H1 (cell line): ENCODE data around the gene RNASEH2A. TPM values are rescaled to one million over a fixed set of nuclear protein-coding genes. Genes with fewer than 3 reads are reported as not detected.

Experiments
- CEBPB ChIP-seq: IDR thresholded peaks from 2 replicates; pipeline ENCODE4 v1.6.1; 2012; ENCODE audit warnings: low read depth, low read length
- POLR2A ChIP-seq, 2 experiments: IDR thresholded peaks; 1 replicate in 1 of 2; 2 replicates in 1 of 2; pipeline ENCODE4 v1.6.1; 2011; ENCODE audit warnings: low read depth in 2 of 2, low read length in 2 of 2, mild to moderate bottlenecking in 2 of 2; ENCODE audit errors: control extremely low read depth in 1 of 2
- POU5F1 ChIP-seq: IDR thresholded peaks from 2 replicates; pipeline ENCODE4 v1.6.1; 2011; ENCODE audit warnings: low read depth, mild to moderate bottlenecking, low read length, moderate library complexity
- polyA plus RNA-seq, 7 experiments: library from polyadenylated mRNA; depleted of rRNA in 3 of 7; stranded (reverse) in 5 of 7; unstranded in 2 of 7; fragments of >200 nt in 5 of 7; fragments of 200-250 nt in 2 of 7; gene quantifications; 1 replicate in 5 of 7; 2 replicates in 1 of 7; 4 replicates in 1 of 7; pipeline versions ENCODE4 v1.2.1 to v1.2.3, GENCODE V29; 2011 to 2013; ENCODE audit warnings: missing spikeins in 2 of 7, mixed read lengths in 2 of 7
- total RNA-seq: library from RNA; stranded (reverse); fragmentation: NEBNext Ultra II Directional; extraction: Animal tissue kit (Norgen Biotek cat#: 25700); gene quantifications from 2 replicates; pipeline ENCODE4 v1.2.1, GENCODE V29; 2021
- TF ChIP-seq, protein P1 (sequence below): fragments of 300-600 bp; sonication (generic); IDR thresholded peaks from 2 replicates; pipeline ENCODE4 v1.7.1; 2012; ENCODE audit warnings: low read length, moderate library complexity, mild to moderate bottlenecking, inconsistent platforms; ENCODE audit not compliant: insufficient replicate concordance

Gene RNASEH2A
- total and polyA plus RNA-seq, 2 of the 8 experiments (the other 6 are each of a cell fraction or from before 2014, with no cell fraction given): 67.5 to 120 TPM

GRCh38 chr19:12767150-12767549, 39.2 kb upstream of the RNASEH2A start (continued):
- TF ChIP-seq POLR2A (IDR thresholded peaks at IDR 0.05; ENCODE audit: control extremely low read depth in 1 of 2, low read depth in 2 of 2, low read length in 2 of 2): no peak
- TF ChIP-seq, protein P1, sequence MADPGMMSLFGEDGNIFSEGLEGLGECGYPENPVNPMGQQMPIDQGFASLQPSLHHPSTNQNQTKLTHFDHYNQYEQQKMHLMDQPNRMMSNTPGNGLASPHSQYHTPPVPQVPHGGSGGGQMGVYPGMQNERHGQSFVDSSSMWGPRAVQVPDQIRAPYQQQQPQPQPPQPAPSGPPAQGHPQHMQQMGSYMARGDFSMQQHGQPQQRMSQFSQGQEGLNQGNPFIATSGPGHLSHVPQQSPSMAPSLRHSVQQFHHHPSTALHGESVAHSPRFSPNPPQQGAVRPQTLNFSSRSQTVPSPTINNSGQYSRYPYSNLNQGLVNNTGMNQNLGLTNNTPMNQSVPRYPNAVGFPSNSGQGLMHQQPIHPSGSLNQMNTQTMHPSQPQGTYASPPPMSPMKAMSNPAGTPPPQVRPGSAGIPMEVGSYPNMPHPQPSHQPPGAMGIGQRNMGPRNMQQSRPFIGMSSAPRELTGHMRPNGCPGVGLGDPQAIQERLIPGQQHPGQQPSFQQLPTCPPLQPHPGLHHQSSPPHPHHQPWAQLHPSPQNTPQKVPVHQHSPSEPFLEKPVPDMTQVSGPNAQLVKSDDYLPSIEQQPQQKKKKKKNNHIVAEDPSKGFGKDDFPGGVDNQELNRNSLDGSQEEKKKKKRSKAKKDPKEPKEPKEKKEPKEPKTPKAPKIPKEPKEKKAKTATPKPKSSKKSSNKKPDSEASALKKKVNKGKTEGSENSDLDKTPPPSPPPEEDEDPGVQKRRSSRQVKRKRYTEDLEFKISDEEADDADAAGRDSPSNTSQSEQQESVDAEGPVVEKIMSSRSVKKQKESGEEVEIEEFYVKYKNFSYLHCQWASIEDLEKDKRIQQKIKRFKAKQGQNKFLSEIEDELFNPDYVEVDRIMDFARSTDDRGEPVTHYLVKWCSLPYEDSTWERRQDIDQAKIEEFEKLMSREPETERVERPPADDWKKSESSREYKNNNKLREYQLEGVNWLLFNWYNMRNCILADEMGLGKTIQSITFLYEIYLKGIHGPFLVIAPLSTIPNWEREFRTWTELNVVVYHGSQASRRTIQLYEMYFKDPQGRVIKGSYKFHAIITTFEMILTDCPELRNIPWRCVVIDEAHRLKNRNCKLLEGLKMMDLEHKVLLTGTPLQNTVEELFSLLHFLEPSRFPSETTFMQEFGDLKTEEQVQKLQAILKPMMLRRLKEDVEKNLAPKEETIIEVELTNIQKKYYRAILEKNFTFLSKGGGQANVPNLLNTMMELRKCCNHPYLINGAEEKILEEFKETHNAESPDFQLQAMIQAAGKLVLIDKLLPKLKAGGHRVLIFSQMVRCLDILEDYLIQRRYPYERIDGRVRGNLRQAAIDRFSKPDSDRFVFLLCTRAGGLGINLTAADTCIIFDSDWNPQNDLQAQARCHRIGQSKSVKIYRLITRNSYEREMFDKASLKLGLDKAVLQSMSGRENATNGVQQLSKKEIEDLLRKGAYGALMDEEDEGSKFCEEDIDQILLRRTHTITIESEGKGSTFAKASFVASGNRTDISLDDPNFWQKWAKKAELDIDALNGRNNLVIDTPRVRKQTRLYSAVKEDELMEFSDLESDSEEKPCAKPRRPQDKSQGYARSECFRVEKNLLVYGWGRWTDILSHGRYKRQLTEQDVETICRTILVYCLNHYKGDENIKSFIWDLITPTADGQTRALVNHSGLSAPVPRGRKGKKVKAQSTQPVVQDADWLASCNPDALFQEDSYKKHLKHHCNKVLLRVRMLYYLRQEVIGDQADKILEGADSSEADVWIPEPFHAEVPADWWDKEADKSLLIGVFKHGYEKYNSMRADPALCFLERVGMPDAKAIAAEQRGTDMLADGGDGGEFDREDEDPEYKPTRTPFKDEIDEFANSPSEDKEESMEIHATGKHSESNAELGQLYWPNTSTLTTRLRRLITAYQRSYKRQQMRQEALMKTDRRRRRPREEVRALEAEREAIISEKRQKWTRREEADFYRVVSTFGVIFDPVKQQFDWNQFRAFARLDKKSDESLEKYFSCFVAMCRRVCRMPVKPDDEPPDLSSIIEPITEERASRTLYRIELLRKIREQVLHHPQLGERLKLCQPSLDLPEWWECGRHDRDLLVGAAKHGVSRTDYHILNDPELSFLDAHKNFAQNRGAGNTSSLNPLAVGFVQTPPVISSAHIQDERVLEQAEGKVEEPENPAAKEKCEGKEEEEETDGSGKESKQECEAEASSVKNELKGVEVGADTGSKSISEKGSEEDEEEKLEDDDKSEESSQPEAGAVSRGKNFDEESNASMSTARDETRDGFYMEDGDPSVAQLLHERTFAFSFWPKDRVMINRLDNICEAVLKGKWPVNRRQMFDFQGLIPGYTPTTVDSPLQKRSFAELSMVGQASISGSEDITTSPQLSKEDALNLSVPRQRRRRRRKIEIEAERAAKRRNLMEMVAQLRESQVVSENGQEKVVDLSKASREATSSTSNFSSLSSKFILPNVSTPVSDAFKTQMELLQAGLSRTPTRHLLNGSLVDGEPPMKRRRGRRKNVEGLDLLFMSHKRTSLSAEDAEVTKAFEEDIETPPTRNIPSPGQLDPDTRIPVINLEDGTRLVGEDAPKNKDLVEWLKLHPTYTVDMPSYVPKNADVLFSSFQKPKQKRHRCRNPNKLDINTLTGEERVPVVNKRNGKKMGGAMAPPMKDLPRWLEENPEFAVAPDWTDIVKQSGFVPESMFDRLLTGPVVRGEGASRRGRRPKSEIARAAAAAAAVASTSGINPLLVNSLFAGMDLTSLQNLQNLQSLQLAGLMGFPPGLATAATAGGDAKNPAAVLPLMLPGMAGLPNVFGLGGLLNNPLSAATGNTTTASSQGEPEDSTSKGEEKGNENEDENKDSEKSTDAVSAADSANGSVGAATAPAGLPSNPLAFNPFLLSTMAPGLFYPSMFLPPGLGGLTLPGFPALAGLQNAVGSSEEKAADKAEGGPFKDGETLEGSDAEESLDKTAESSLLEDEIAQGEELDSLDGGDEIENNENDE: no peak
- no peak for TF ChIP-seq CEBPB
- no peak for TF ChIP-seq POU5F1
